Endometrial microvascular endothelial cells (primary cell): Measurements from ENCODE around the gene TMEM245. TPM values are rescaled to one million over a fixed set of nuclear protein-coding genes. Genes with fewer than 3 reads are reported as not detected.
"Not testable (repeated sequence)": the region's sequence is repeated elsewhere in the genome, so short reads cannot be mapped to it uniquely, and the experiment has no call there.

Experiments
- in situ Hi-C: cut with HindIII; loops from 2 replicates; pipeline ENCODE4 v1.10.0; 2017; ENCODE audit warnings: low sequenced_read_pairs, low pct_unique_long_range_greater_than_20kb; ENCODE audit errors: inconsistent ontology term
- total RNA-seq: library from RNA; depleted of rRNA; stranded (reverse); fragments of >200 nt; gene quantifications from one replicate; pipeline ENCODE4 v1.2.3, GENCODE V29; 2015; ENCODE audit errors: inconsistent ontology term

TMEM245 gene
- total RNA-seq, 1 donor from 2014 or later: 32.5 TPM

DNA sequence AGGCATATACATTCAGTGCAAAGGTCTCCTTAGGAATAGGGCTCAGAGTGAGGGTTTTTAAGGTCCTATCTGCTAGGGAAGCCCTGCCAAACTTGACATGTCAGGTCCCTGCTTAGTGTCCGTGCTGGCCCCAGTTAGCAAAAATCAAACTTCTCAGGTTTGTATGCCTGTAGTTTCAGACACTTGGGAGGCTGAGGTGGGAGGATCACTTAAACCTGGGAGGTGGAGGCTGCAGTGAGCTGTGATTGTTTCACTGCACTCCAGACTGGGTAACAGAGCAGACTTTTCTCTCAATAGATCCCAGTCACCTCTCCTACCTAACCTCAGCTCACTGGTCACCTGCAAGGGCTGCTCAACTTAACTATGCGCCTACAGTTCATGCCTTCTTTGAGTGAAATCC lies 18.7 kb upstream of the TMEM245 start:
- in situ Hi-C loops: no loop called here

GRCh38 chr9:109134167-109134578 lies 14.4 kb upstream of the TMEM245 start:
- in situ Hi-C loops: no loop called here

- in situ Hi-C loops: no loop called here
These were observed 13.8 kb upstream of the TMEM245 start for GRCh38 chr9:109133533-109133932.

DNA sequence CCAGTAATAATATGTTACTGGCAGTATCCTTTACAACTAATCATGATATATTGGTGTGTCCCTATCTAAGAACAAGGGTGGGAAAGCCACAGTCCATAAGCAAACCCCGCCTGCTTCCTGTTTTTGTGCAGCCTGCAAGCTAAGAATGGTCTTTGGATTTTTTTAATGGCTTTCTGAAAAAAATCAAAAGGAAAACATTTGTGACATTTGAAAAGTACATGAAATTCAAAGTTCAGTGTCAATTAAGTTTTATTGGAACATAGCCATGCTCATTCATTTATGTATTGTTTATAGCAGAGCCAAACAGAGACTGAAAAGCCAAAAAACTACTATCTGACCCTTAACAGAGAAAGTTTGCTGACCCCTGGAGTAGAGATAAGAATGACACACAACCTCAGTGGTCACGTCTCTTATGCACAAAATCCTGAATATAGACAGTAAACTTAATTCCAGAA lies 12.8 kb upstream of the TMEM245 start:
- in situ Hi-C loops: no loop called here

- in situ Hi-C loops: no loop called here
These were observed 9.9 kb upstream of the TMEM245 start for GRCh38 chr9:109129470-109130197.

- in situ Hi-C loops: not testable (repeated sequence)
These were observed 6.9 kb upstream of the TMEM245 start for GRCh38 chr9:109126671-109127070.

DNA sequence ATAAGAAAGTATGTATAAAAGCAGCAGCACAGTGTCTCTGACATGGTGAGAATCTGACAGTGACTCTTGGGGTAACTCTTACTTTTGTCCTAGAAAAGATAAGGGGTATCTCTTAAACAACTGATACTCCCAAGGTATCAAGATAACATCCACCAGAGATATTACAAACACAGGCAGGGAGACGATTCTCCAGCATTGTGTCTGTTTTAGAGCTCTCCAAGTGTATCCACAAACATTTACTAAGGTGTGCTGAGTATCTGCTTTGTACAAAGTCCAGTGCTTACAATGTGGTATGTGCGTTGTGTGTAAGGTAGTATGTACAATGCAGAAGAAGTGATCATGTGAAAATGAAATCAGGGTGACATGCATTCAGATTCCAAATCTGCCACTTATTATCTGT lies 4.4 kb upstream of the TMEM245 start:
- in situ Hi-C loops: loop anchor here (25.0 kb wide), 1 partner anchor 112 kb away; the partner anchor contains the start of gene CTNNAL1

- in situ Hi-C loops: loop anchor here (25.0 kb wide), 1 partner anchor 111 kb away; the partner anchor contains the start of gene CTNNAL1
These were observed 3.2 kb upstream of the TMEM245 start for GRCh38 chr9:109122726-109123621.

DNA sequence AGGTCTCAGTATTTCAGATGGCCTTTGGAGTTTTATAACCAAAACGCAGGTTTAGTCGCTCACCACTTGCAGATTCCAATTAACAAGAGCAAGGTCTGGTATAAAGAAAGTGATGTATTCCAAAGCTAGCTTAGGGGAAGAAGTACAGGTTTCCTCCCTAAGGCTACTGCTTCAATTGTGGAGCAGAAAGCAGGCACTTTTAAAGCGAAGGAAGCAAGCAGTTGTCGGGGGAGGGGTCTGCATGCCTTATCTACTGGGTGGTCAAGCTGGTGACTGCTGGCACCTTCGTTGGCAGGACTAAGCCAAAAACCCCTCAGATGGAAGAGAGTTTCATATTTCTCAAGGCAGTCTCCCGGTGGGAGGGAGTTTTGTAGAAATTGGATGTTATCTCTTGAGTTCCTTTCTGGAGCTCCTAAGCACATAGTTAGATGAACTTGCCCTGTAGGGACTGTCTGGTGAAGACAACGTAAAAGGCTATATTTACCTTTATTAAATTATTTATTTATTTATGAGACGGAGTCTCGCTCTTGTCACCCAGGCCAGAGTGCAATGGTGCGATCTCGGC lies 1.6 kb upstream of the TMEM245 start:
- in situ Hi-C loops: loop anchor here (25.0 kb wide), 1 partner anchor 109 kb away; the partner anchor contains the start of gene CTNNAL1

- in situ Hi-C loops: loop anchor here (25.0 kb wide), 1 partner anchor 108 kb away; the partner anchor contains the start of gene CTNNAL1
These were observed 550 bp upstream of the TMEM245 start for GRCh38 chr9:109120204-109120789.

DNA sequence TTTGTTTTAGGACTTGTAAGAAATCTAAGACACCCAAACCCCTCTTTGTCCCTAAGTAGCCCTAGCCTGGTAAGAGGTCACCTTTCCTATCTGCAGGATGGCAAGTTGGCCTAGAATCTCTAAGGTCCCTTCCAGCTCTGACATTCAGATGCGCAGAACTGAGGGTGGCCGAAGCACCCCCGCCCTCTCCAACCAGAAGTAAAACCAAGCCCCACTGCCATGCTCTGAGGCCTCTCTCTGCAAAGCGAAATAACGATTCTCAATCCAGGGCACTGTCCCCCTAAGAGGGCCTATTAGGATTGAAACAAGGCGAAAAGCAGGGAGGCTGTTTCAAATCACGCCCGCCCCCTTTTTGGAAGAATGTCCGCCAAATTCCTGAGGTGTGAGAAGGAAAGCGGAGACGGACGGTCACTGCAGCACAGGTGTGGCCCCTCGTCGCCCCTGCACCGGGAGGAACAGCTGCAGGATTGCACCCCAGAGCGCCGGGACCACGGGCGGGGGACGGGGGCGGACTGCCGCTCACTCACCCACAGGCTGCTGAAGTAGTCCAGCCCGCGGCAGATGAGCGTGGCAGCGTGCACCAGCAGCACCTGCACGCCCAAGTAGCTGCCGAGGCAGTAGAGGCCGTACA lies 824 bp downstream of the TMEM245 start:
- in situ Hi-C loops: loop anchor here (25.0 kb wide), 1 partner anchor 107 kb away; the partner anchor contains the start of gene CTNNAL1

GRCh38 chr9:109117856-109118807 lies 1.6 kb downstream of the TMEM245 start:
- in situ Hi-C loops: loop anchor here (25.0 kb wide), 1 partner anchor 106 kb away; the partner anchor contains the start of gene CTNNAL1

- in situ Hi-C loops: loop anchor here (25.0 kb wide), 1 partner anchor 104 kb away; the partner anchor contains the start of gene CTNNAL1
These were observed 3.7 kb downstream of the TMEM245 start for GRCh38 chr9:109115931-109116526.

DNA sequence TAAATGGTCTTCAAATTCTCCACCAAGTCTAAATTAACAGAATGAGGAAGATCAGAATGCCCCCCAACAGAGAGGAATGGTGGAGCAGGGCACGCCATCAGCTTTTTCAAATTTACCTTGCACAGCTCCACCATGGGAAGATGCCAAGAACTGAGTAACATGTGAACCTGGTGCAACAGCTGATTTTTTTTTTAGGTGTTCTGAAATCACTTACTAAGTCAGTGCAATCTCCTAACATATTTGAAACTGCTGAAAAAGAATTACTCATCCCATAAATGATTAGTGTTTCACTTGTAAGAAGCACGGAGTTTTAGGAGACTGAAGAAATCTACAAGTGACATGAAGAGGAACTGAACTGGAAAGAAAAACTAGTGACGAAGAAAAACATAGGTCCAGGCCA lies 5.1 kb downstream of the TMEM245 start:
- in situ Hi-C loops: loop anchor here (25.0 kb wide), 1 partner anchor 102 kb away; the partner anchor contains the start of gene CTNNAL1

GRCh38 chr9:109113892-109114609 lies 5.7 kb downstream of the TMEM245 start:
- in situ Hi-C loops: loop anchor here (25.0 kb wide), 1 partner anchor 102 kb away; the partner anchor contains the start of gene CTNNAL1

DNA sequence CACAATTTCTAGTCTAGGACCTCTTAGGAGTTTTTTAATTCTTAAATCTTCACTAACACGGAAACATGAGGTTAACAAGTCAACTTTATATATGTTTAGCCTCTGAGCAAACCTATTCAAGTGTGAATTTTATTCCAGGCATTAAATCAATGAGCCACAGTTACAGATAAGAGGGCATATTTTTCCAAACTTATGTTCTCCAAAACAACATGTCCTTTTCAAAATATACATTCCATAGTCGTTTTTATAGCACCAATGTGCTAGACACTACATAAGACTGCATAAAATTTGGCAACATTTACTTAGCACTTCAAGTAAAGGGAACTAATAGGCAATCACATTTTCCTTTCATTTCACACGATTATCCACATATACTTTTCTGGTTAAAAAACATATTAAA lies 6.5 kb downstream of the TMEM245 start:
- in situ Hi-C loops: loop anchor here (25.0 kb wide), 1 partner anchor 101 kb away; the partner anchor contains the start of gene CTNNAL1
